GM12878 (cell line): ENCODE measurements around the gene BHLHE23. TPM values are rescaled to one million over a fixed set of nuclear protein-coding genes. Genes with fewer than 3 reads are reported as not detected.
A peak's percentile ranks its signal among the peaks of the same experiment; 100 is the strongest.

Source experiments
- ATAC-seq: fragments of 200-7000 bp; cut with Tn5 transposase; 3 replicates; pipeline ENCODE4 v1.9.1; 2020; ENCODE audit warnings: mild to moderate bottlenecking, moderate library complexity
- BruUV-seq: library from RNA; stranded (reverse); fragments of 400-500 nt; replicated peaks from 2 replicates; lab custom pipeline; 2021; lab: Mats Ljungman, UMichigan
- CTCF ChIA-PET: fragments of 300-600 bp; sonication (Branson Sonifier 250); formaldehyde crosslinking; extraction: SDS; loops from one replicate; lab custom pipeline; 2021; ENCODE audit warnings: inconsistent platforms; lab: Yijun Ruan, JAX
- POLR2A ChIA-PET: fragments of 350-600 bp; formaldehyde crosslinking; extraction: SDS; loops from one replicate; lab custom pipeline; 2021; ENCODE audit warnings: inconsistent platforms; lab: Charles Lee
- RAD21 ChIA-PET: fragments of 300-600 bp; sonication (Branson Sonifier 250); formaldehyde crosslinking; loops from one replicate; lab custom pipeline; 2023; ENCODE audit warnings: antibody characterized with exemption; ENCODE audit not compliant: unreplicated experiment; lab: Charles Lee
- SMC1A ChIA-PET: fragments of 300-600 bp; sonication (Branson Sonifier 250); formaldehyde crosslinking; loops from one replicate; lab custom pipeline; 2023; ENCODE audit not compliant: unreplicated experiment, uncharacterized antibody; lab: Charles Lee
- DNase-seq: peaks from one replicate; pipeline ENCODE4 v3.0.0-alpha.2; 2011; ENCODE audit warnings: low read depth, low spot score
- FAIRE-seq: peaks from 3 replicates; lab custom pipeline; 2011; peaks lifted over from hg19 to GRCh38; lab: Jason Lieb, UNC
- H2AFZ ChIP-seq: 2 replicates; pipeline ENCODE4 v1.6.0; 2011; ENCODE audit warnings: low read depth, low read length, control low read depth; ENCODE audit not compliant: control insufficient read depth
- H3K27ac ChIP-seq: 2 replicates; pipeline ENCODE4 v1.5.1; 2011; ENCODE audit warnings: control low read depth; ENCODE audit not compliant: control insufficient read depth, insufficient read depth
- H3K27me3 ChIP-seq, 2 experiments: replicated peaks in 1 of 2; 2 replicates each; pipeline versions ENCODE4 v1.6.0 to v1.6.1; 2011; ENCODE audit warnings: low read length in 1 of 2; ENCODE audit not compliant: control insufficient read depth in 2 of 2, insufficient read depth in 2 of 2
- H3K36me3 ChIP-seq, 2 experiments: 2 replicates each; pipeline ENCODE4 v1.5.1; 2011; ENCODE audit warnings: low read length in 1 of 2; ENCODE audit not compliant: control insufficient read depth in 2 of 2, insufficient read depth in 2 of 2
- H3K4me1 ChIP-seq: 2 replicates; pipeline ENCODE4 v1.6.1; 2011; ENCODE audit warnings: mild to moderate bottlenecking, low read length, moderate library complexity, mixed read lengths; ENCODE audit not compliant: control insufficient read depth, insufficient read depth
- H3K4me2 ChIP-seq: 2 replicates; pipeline ENCODE4 v1.6.0; 2011; ENCODE audit warnings: control low read depth; ENCODE audit not compliant: control insufficient read depth, insufficient read depth
- H3K4me3 ChIP-seq: fragments of 200-600 bp; sonication (generic); 2 replicates; pipeline ENCODE4 v1.5.1; 2016
- H3K79me2 ChIP-seq: 2 replicates; pipeline ENCODE4 v1.6.0; 2011; ENCODE audit warnings: low read length; ENCODE audit not compliant: control insufficient read depth, insufficient read depth
- H3K9ac ChIP-seq: 2 replicates; pipeline ENCODE4 v1.8.0; 2011; ENCODE audit warnings: low read length, control low read depth, mixed read lengths; ENCODE audit not compliant: control insufficient read depth, insufficient read depth
- H3K9me3 ChIP-seq: replicated peaks from 3 replicates; pipeline ENCODE4 v1.5.1; 2011; ENCODE audit warnings: mild to moderate bottlenecking, low read length; ENCODE audit not compliant: control insufficient read depth, insufficient read depth
- H4K20me1 ChIP-seq: 2 replicates; pipeline ENCODE4 v1.6.0; 2011; ENCODE audit not compliant: control insufficient read depth, insufficient read depth
- EGR1 ChIP-seq, 2 experiments: IDR thresholded peaks; 1 replicate in 1 of 2; 2 replicates in 1 of 2; pipeline ENCODE4 v1.6.1; 2011 to 2012; ENCODE audit warnings: low read depth in 2 of 2, low read length in 2 of 2, borderline replicate concordance in 1 of 2, mild to moderate bottlenecking in 1 of 2, moderate library complexity in 1 of 2
- MAX ChIP-seq: IDR thresholded peaks from 2 replicates; pipeline ENCODE4 v1.6.1; 2012; ENCODE audit warnings: low read depth, low read length, improper control_type of control experiment
- MEF2B ChIP-seq: fragments of 450-650 bp; IDR thresholded peaks from 2 replicates; pipeline ENCODE4 v1.6.1; 2018; ENCODE audit warnings: mild to moderate bottlenecking, moderate library complexity; ENCODE audit not compliant: partially characterized antibody, poor library complexity, severe bottlenecking
- POU2F2 ChIP-seq: IDR thresholded peaks from 3 replicates; pipeline ENCODE4 v1.6.1; 2011; ENCODE audit warnings: low read depth, mild to moderate bottlenecking, low read length, borderline replicate concordance
- YY1 ChIP-seq: IDR thresholded peaks from 2 replicates; pipeline ENCODE4 v1.6.1; 2011; ENCODE audit warnings: low read depth, mild to moderate bottlenecking, low read length
- ZNF274 ChIP-seq: IDR thresholded peaks from one replicate; pipeline ENCODE4 v1.8.0; 2011; ENCODE audit not compliant: insufficient read length, insufficient read depth
- WGBS: methylation state at CpG from one replicate; pipeline ENCODE4 v1.1.6; 2016; ENCODE audit warnings: low lambda C conversion rate; ENCODE audit not compliant: insufficient replicate concordance, insufficient coverage; ENCODE audit errors: missing lambda C conversion rate; 5-methylcytosine and 5-hydroxymethylcytosine counted together
- in situ Hi-C: fragments of 300-500 bp; cut with MboI; formaldehyde crosslinking; loops from 9 replicates; pipeline ENCODE4 v1.14.3; 2018; ENCODE audit warnings: mixed read lengths
- intact Hi-C: fragments of 100-400 bp; cut with micrococcal nuclease; formaldehyde crosslinking; loops from one replicate; pipeline ENCODE4 v1.14.2; 2022; ENCODE audit not compliant: unreplicated experiment
- polyA plus RNA-seq, 11 experiments: library from polyadenylated mRNA; depleted of rRNA in 4 of 11; unstranded in 6 of 11; stranded (reverse) in 5 of 11; fragments of >200 nt; fragmentation: Nextera tagmentation in 4 of 11; fragmentation: Illumina TruSeq in 1 of 11; extraction: Ambion mirVana in 4 of 11; extraction: Trizol in 1 of 11; gene quantifications; 1 replicate in 1 of 11; 2 replicates in 10 of 11; pipeline versions ENCODE4 v1.2.1 to v1.2.3, GENCODE V29; 2011 to 2016; ENCODE audit warnings: inconsistent platforms in 2 of 11, missing spikeins in 2 of 11, low read depth in 1 of 11
- total RNA-seq, 4 experiments: library from RNA; depleted of rRNA in 3 of 4; stranded (reverse); fragments of >200 nt in 3 of 4; fragmentation: Illumina TruSeq in 1 of 4; extraction: Trizol in 1 of 4; gene quantifications; 2 replicates each; pipeline versions ENCODE4 v1.2.1 to v1.2.3, GENCODE V29; 2013 to 2021
- TF ChIP-seq, protein P1 (sequence below): IDR thresholded peaks from 2 replicates; pipeline ENCODE4 v1.6.1; 2012; ENCODE audit warnings: low read depth, low read length, improper control_type of control experiment

Gene BHLHE23
- total and polyA plus RNA-seq, 10 of the 15 experiments (the other 5 are each of a cell fraction or from before 2014, with no cell fraction given), result 0.28 to 0.33 TPM; not detected in 8

DNA sequence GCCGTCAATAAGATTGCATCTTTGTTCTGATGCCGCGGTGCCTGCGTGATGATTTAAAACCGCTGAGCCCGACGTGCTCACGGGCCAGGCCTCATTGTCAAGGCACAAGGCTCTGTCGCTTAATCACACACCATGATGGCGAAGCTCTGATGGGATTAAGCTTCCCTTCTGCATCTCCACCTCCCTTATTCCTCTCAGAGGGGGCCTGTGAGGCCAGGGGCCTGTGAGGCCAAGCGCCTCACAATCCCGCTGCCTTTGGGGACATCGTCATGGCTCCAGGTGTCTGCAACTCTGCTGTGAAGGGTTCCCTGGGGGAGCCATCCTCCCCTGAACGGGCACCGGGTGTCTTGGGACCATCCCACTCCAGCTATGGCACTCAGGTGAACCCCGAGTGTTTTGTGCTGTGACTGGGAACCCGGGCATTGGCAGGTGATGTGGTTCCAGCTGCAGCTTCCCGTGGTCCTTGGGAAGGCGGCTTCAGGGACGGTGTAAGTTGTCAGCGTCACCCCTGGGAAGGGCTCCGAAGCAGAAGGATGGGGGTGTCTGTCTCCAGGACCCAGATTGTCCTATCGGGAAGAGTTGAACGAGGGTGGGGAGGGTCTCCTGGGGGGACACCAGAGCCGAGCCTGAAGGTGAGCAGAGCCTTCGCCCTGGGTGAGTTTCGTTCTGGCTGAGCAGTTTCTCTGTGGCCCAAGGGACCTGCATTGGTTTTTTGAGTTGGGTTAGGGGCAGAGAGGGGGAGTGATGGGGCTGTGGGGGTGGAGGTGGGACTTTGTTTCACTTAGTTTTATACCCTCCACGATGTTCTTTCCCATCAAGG, 18.0 kb upstream of the BHLHE23 start:
- H4K20me1 ChIP-seq, result no peaks in the 10 kb centered on the region
- 58% methylated on average over 27 of the region's 28 CpGs for WGBS
- peak; percentile 46; the same call in 2 of the 3 replicates for ATAC-seq
- RAD21 ChIA-PET, result interaction anchor here (1.2 to 4.4 kb wide), 2 partner anchors 13 to 15 kb away, joined by 7 to 20 read pairs; no protein-coding TSS in a partner anchor
- TF ChIP-seq, protein P1, sequence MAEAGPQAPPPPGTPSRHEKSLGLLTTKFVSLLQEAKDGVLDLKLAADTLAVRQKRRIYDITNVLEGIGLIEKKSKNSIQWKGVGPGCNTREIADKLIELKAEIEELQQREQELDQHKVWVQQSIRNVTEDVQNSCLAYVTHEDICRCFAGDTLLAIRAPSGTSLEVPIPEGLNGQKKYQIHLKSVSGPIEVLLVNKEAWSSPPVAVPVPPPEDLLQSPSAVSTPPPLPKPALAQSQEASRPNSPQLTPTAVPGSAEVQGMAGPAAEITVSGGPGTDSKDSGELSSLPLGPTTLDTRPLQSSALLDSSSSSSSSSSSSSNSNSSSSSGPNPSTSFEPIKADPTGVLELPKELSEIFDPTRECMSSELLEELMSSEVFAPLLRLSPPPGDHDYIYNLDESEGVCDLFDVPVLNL, result no peak
- TF ChIP-seq YY1 (no peak), EGR1 (IDR thresholded peaks at IDR 0.05; ENCODE audit: borderline replicate concordance in 1 of 2, low read depth in 2 of 2, low read length in 2 of 2) (no peak), POU2F2 (no peak), MAX (no peak), ZNF274 (no peak), MEF2B (peak; percentile 41)
- TF ChIP-seq, all 136 proteins: peak for 1
- Histone ChIP-seq H3K27me3 (no peaks in the 10 kb centered on the region), H3K9ac (no peak overlapping the region), H3K9me3 (no peaks in the 10 kb centered on the region), H3K4me1 (peaks cover 5% of the 10 kb centered on the region; the same call in 1 of the 2 replicates), H3K27ac (no peak overlapping the region), H3K4me3 (no peak overlapping the region), H3K4me2 (no peak overlapping the region), H3K36me3 (peaks cover 0 to 1% of the 10 kb centered on the region in 2 experiments; a peak in 2 of 4 replicates), H2AFZ (no peak overlapping the region), H3K79me2 (peaks cover 7% of the 10 kb centered on the region)
- DNase-seq (no peak), FAIRE-seq (no peak)
- SMC1A ChIA-PET, result interaction anchor here (1.5 to 2.9 kb wide), 5 partner anchors 10 to 34 kb away, joined by 3 to 11 read pairs (median 8); no protein-coding TSS in a partner anchor
- intact Hi-C loops, result no loop called here
- no TSS peak for BruUV-seq
- in situ Hi-C loops, result no loop called here
- CTCF ChIA-PET, result interaction anchor here (1.0 to 1.2 kb wide), 2 partner anchors 10 to 16 kb away, joined by 3 to 5 read pairs; no protein-coding TSS in a partner anchor
- POLR2A ChIA-PET, result interaction anchor here (2.2 kb wide), 1 partner anchor 10 kb away, joined by 10 read pairs; no protein-coding TSS in a partner anchor
